Choroid plexus epithelial cell (primary cell): ENCODE data around the gene OR51I2.

Experiments
- DNase-seq: peaks from one replicate; pipeline ENCODE4 v3.0.0-alpha.2; 2010; ENCODE audit warnings: low read depth
- H3K4me3 ChIP-seq: 2 replicates; pipeline ENCODE4 v1.5.1; 2011; ENCODE audit warnings: low read depth, mild to moderate bottlenecking, control low read depth, low read length, moderate library complexity
- CTCF ChIP-seq: conservative IDR thresholded peaks from 2 replicates; pipeline ENCODE4 v1.5.1; 2011; ENCODE audit warnings: low read depth, mild to moderate bottlenecking, control low read depth, inconsistent platforms, low read length, moderate library complexity

Gene OR51I2

GRCh38 chr11:5505363-5506048 is 56.4 kb downstream of the OR51I2 start:
- no peak overlapping the region for H3K4me3 ChIP-seq
- no peak for TF ChIP-seq CTCF
- no peak for DNase-seq
